Stomach (tissue), 9 donors: Measurements from ENCODE around the gene ASPG. TPM values are rescaled to one million over a fixed set of nuclear protein-coding genes. Genes with fewer than 3 reads are reported as not detected.
A peak's percentile ranks its signal among the peaks of the same experiment; 100 is the strongest.

Source experiments
- DNase-seq, 2 donors: peaks; one replicate each; pipeline versions ENCODE4 v3.0.0 to v3.0.0-alpha.2; 2013 to 2019
- H3K27ac ChIP-seq, 5 donors: fragments of 200-600 bp in 4 of 5; sonication (generic) in 4 of 5; one replicate each; pipeline ENCODE4 v1.5.1; 2013 to 2019; ENCODE audit warnings: mild to moderate bottlenecking in 1 of 5, moderate library complexity in 1 of 5
- H3K27me3 ChIP-seq, 3 donors: fragments of 200-600 bp; sonication (generic); one replicate each; pipeline ENCODE4 v1.5.1; 2017 to 2019; ENCODE audit warnings: mixed run types in 1 of 3
- H3K36me3 ChIP-seq, 4 donors: fragments of 200-600 bp; sonication (generic); 1 replicate in 3 of 4; 2 replicates in 1 of 4; pipeline ENCODE4 v1.5.1; 2016 to 2019
- H3K4me1 ChIP-seq, 4 donors: fragments of 200-600 bp; sonication (generic); one replicate each; pipeline ENCODE4 v1.5.1; 2016 to 2019
- H3K4me3 ChIP-seq, 4 donors: fragments of 200-600 bp; sonication (generic) in 3 of 4; one replicate each; pipeline ENCODE4 v1.5.1; 2016 to 2019; ENCODE audit warnings: mild to moderate bottlenecking in 1 of 4
- H3K9me3 ChIP-seq, 4 donors: fragments of 200-600 bp; sonication (generic); one replicate each; pipeline ENCODE4 v1.5.1; 2016 to 2019
- EP300 ChIP-seq: sonication (generic); formaldehyde crosslinking; IDR thresholded peaks from one replicate; pipeline ENCODE4 v1.6.1; 2017; ENCODE audit warnings: antibody characterized with exemption
- POLR2A ChIP-seq, 4 donors: fragments of 450-650 bp; IDR thresholded peaks; one replicate each; pipeline ENCODE4 v1.6.1; 2016; ENCODE audit warnings: antibody characterized with exemption in 4 of 4, control low read depth in 2 of 4, mild to moderate bottlenecking in 1 of 4, moderate library complexity in 1 of 4
- POLR2AphosphoS5 ChIP-seq, 3 donors: sonication (generic); formaldehyde crosslinking; IDR thresholded peaks; one replicate each; pipeline ENCODE4 v1.6.1; 2016; ENCODE audit warnings: antibody characterized with exemption in 3 of 3
- WGBS, 5 donors: extraction: QIAGEN DNeasy Blood & Tissue Kit in 3 of 5; methylation state at CpG; one replicate each; pipeline versions ENCODE4 v1.1.5 to v1.1.7; 2013 to 2018; 5-methylcytosine and 5-hydroxymethylcytosine counted together
- intact Hi-C: fragments of 100-400 bp; cut with DNase I; formaldehyde crosslinking; loops from one replicate; pipeline ENCODE4 v1.15.1; 2023; ENCODE audit warnings: low total_unique reads
- polyA plus RNA-seq, 3 donors: library from polyadenylated mRNA; stranded (reverse); fragments of 200-250 nt; gene quantifications; one replicate each; pipeline ENCODE4 v1.2.3, GENCODE V29; 2013
- total RNA-seq, 5 donors: library from RNA; depleted of rRNA; stranded (reverse); fragments of >200 nt; gene quantifications; one replicate each; pipeline versions ENCODE4 v1.1.0 to v1.2.3, GENCODE V29; 2014 to 2016
- TF ChIP-seq, protein P1 (sequence below), 7 experiments: fragments of 450-650 bp in 4 of 7; fragments of 200-600 bp in 3 of 7; sonication (generic) in 3 of 7; IDR thresholded peaks; one replicate each; pipeline ENCODE4 v1.5.1; 2016 to 2019; ENCODE audit warnings: antibody characterized with exemption in 7 of 7, control low read depth in 2 of 7, mild to moderate bottlenecking in 1 of 7
- donor health status: healthy with polysubstance abuse.
- donor health status: Bipolar disorder and iron deficiency.
- donor health status: healthy.

ASPG gene
- total and polyA plus RNA-seq, 8 donors = 0.12 to 10.7 (median 4.4) TPM; not detected in 1

DNA sequence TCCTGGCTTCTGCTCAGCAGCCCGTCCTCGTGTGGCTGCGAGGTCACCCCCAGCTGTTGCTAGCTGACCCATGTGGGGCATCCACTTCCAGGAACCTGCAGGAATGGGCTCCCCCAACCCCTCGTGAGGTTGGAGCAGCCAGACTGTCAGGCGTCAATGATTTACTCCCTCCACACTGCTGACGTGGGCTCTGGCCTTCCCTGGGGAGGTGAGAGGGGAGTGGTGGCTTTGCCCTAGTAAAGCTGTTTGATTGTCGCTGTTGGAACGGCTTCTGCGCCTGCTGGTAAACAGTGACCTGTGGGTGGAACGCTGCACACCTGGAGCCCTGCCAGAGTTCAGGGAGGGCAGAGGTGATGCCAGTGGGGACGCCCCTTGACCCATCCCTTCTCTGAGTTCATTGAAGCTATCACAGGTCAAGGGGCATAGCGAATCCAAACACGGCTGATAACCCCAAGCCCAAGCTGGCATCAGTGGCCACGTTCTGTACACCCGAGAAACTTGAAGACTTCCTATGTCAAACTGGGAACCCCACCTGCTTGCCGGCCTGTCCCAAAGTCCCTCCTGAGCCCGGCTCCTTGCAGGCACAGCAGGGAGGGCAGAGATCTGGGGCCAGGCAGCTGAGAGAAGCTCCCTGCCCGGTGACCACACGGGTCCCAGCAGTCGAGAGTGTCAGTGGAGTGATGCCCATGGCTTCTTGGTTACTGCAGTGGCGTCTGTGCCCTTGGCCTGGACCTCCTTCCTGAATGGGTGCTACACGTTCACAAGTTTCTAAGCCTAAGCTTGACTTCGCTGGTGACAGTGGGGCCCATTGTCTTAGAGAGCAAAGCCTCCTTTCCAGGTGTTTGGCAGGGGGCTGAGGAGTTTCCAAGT, 2.7 kb downstream of the ASPG start:
- Histone ChIP-seq H3K27ac (peak overlapping the region in 2 of 5 donors; percentile 6 to 46), H3K9me3 (no peaks in the 10 kb centered on the region), H3K4me1 (peaks cover 5 to 50% (median 45%) of the 10 kb centered on the region in 4 donors), H3K4me3 (no peak overlapping the region), H3K27me3 (peaks cover 0 to 41% (median 17%) of the 10 kb centered on the region in 3 donors), H3K36me3 (no peaks in the 10 kb centered on the region)
- intact Hi-C loops = no loop called here
- WGBS, 5 donors = 43 to 66% (median 56%) methylated on average over 20 to 23 of the region's 23 CpGs
- TF ChIP-seq POLR2AphosphoS5 (IDR thresholded peaks at IDR 0.05) (no peak), EP300 (no peak), POLR2A (IDR thresholded peaks at IDR 0.05) (no peak)
- TF ChIP-seq, protein P1, sequence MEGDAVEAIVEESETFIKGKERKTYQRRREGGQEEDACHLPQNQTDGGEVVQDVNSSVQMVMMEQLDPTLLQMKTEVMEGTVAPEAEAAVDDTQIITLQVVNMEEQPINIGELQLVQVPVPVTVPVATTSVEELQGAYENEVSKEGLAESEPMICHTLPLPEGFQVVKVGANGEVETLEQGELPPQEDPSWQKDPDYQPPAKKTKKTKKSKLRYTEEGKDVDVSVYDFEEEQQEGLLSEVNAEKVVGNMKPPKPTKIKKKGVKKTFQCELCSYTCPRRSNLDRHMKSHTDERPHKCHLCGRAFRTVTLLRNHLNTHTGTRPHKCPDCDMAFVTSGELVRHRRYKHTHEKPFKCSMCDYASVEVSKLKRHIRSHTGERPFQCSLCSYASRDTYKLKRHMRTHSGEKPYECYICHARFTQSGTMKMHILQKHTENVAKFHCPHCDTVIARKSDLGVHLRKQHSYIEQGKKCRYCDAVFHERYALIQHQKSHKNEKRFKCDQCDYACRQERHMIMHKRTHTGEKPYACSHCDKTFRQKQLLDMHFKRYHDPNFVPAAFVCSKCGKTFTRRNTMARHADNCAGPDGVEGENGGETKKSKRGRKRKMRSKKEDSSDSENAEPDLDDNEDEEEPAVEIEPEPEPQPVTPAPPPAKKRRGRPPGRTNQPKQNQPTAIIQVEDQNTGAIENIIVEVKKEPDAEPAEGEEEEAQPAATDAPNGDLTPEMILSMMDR (IDR thresholded peaks at IDR 0.05) = no peak
- DNase-seq = peak; percentile 61 to 82

DNA sequence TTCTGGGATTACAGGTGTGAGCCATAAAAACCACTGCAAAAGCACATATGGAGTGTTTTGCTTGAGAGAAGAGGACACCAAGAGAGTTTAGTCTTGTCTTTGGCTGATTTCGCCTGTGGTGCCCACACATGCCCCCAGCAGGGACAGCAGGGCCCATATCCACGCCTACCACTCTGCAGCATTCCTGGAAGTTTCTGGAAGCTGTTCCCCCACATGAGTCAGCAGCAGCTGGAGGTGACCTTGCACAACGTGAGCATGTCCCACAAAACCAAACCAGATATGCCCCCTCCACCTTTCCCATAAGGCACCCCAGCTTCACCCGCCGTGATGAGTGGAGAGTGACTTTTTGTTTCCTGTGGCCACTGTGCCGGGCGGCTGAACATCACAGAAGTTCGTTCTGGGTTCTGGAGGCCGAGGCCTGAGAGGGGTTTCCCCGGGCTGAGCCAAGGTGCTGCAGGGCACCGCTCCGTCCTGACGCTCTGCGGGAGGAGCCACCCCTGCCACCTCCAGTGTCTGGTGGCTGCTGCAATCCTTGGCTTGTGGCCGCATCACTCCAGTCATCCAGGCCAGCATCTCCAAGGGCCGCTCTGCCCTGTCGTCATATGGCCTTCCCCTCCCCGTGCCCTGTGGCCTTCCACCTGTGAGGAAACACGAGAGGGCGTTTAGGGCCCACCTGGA, 4.7 kb downstream of the ASPG start:
- Histone ChIP-seq H3K4me1 (peaks cover 0 to 44% (median 41%) of the 10 kb centered on the region in 4 donors), H3K36me3 (no peaks in the 10 kb centered on the region), H3K27me3 (peaks cover 0 to 43% (median 17%) of the 10 kb centered on the region in 3 donors), H3K9me3 (no peaks in the 10 kb centered on the region), H3K27ac (no peak overlapping the region), H3K4me3 (no peak overlapping the region)
- DNase-seq = peak in 1 of 2 donors; percentile 3
- intact Hi-C loops = no loop called here
- 90 to 95% (median 94%) methylated on average over 17 to 20 of the region's 20 CpGs for WGBS, 5 donors
- no peak for TF ChIP-seq EP300
- no peak for TF ChIP-seq POLR2AphosphoS5 (IDR thresholded peaks at IDR 0.05)
- TF ChIP-seq, protein P1 (IDR thresholded peaks at IDR 0.05) = no peak
- no peak for TF ChIP-seq POLR2A (IDR thresholded peaks at IDR 0.05)

DNA sequence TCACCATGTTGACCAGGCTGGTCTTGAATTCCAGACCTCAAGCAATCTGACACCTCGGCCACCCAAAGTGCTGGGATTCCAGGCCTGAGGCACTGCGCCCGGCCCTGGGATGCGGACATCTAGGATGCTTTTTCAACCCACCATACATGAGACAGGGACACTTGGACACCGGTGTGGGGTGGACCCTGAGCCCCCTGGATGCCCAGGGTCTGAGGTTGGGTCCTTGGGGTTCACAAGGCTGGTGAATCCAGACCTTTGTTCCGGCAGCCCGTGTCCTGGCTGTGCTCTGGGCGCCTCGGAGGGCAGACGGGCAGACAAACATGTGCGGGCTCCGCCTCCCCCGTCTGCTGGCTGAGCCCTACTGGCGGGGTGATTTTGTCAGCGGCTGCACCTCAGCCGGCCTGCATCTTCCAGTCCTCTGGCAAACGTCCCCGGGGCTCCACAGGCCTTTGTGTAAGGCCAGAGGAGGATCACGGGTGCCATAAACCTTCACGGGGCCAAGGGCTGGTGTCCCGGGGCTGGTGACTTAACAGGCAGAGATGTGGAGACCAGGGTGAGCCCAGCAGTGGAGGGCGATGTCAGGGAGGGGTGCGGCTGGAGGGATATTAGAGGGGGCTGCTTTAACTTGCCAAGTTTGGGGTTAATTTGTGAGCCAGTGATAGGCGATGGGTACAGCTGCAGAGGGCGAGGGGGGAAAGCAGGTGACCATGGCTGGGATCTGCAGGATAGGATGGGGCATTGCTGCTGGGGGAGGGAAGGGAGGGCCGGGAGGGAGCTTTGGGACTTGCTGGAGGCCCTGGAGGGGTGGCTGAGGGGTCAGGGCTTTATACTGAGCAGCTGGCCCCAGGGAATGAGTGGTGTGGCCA, 5.8 kb downstream of the ASPG start:
- H3K27me3 ChIP-seq = peaks cover 0 to 43% (median 7%) of the 10 kb centered on the region in 3 donors

More for the DNA sequence above, 5.8 kb downstream of the ASPG start:
- Histone ChIP-seq H3K27ac (no peak overlapping the region), H3K4me3 (no peak overlapping the region), H3K4me1 (peaks cover 0 to 35% (median 32%) of the 10 kb centered on the region in 4 donors), H3K9me3 (no peaks in the 10 kb centered on the region), H3K36me3 (no peaks in the 10 kb centered on the region)
- intact Hi-C loops = no loop called here
- TF ChIP-seq, protein P1 (IDR thresholded peaks at IDR 0.05) = no peak
- TF ChIP-seq EP300 (no peak), POLR2A (IDR thresholded peaks at IDR 0.05) (no peak), POLR2AphosphoS5 (IDR thresholded peaks at IDR 0.05) (no peak)
- WGBS, 5 donors = 42 to 56% (median 51%) methylated on average over 17 to 26 of the region's 26 CpGs
- DNase-seq = peak in 1 of 2 donors; percentile 25
